HG03045 (cell line): Measurements from ENCODE around the gene CENPB.

Experiments
- ATAC-seq: cut with Tn5 transposase; IDR thresholded peaks from one replicate; pipeline ENCODE4 v1.9.1; 2021; ENCODE audit warnings: mild to moderate bottlenecking, moderate library complexity; ENCODE audit not compliant: unreplicated experiment

CENPB gene

DNA sequence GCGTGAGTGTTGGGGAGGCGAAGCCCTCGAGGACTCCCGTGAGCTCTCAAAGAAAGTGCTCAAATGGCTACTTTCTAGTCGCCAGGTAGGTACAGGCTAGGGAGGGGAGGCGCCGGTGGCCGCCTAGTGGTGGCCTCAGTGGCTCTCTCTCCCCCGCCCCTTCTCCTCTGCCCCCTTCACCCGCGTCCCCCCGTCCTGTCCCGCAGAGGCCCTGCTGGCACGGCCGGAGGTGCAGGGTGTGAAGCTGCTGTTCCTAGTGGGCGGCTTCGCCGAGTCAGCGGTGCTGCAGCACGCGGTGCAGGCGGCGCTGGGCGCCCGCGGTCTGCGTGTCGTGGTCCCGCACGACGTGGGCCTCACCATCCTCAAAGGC, 35.2 kb downstream of the CENPB start:
- no peak for ATAC-seq

DNA sequence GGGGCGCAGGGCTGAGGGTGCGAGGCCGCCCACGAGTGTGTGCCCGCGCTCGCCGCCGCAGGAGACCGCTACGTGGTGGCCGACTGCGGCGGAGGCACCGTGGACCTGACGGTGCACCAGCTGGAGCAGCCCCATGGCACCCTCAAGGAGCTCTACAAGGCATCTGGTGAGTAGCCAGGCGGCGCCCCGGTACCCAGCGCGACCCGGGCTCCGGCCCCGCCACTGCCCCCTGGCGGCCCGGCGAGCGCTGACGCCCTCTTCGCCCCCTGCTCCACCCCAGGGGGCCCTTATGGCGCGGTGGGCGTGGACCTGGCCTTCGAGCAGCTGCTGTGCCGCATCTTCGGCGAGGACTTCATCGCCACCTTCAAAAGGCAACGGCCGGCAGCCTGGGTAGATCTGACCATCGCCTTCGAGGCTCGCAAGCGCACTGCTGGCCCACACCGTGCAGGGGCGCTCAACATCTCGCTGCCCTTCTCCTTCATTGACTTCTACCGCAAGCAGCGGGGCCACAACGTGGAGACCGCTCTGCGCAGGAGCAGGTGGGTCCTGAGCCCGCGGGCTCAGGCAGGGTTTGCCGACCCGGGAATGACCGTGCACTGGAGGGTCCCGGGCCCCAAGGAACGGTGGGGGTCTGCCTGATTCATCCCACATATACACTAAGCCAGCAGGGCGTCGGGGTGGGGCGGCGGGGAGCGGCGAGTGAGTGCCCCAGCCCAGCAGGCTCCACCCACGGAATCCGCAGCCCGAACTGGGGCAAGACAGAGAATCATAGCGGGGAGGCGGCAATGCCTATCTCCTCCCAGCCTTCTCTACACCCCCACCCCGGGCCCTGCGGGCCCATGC, 36.6 kb downstream of the CENPB start:
- ATAC-seq = no peak

DNA sequence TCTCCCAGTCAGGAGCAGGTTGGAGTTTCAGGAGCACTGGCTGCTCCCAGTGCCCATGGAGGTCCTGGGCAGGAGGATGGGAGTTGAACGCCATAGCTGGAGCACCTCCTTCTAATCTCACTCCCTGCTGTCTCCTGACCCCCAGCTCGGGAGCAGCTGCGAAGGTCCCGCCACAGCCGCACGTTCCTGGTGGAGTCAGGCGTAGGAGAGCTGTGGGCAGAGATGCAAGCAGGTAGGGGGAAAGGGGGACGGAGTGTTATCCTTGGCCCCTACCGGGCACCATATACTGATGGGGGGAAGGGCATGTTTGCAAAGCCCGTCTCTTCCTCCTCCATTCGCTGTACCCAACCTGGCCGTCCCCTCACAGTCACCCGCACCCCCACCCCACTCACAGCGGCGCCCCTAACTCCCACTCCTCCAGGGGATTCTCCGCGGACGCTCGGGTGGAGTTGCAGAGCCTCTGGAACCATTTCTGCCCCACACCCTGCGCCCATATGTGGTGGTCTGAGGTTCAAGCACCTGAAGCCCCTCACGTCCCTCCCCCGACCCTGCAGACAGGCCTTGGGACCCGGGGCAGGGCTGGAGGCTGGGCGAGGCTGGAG, 37.4 kb downstream of the CENPB start:
- no peak for ATAC-seq

DNA sequence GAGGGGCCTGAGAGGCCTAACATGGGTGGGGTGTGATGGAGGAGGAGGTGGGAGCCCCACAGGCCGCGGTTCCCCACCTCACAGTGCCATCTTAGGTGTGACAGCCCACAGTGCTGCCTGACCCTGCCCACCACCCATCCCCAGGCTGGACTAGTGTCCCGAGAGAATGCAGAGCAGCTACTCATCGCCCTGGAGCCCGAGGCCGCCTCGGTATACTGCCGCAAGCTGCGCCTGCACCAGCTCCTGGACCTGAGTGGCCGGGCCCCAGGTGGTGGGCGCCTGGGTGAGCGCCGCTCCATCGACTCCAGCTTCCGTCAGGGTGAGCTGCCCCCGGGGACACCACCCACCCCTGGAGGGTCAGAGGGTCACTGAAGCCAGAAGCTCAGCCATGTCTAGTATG, 38.5 kb downstream of the CENPB start:
- no peak for ATAC-seq

DNA sequence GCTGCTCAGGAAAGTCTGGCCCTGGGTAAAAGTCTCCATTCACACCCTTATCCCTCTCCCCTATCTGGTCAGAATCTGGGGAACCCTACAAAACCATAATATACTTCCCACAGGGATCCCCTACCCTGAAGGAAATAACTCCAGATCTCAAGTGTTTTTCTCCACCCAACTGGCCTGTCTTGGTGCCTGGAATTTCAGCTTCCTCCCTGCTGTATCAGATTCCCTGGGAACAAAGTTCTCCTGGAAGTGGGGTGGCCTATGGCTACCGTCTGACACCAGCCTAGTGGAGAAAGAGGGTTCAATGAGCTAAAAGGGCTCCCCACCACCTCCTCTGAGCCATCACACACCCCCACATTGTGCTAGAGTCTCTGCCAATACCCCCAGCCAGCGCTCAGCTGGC, 39.1 kb downstream of the CENPB start:
- no peak for ATAC-seq

DNA sequence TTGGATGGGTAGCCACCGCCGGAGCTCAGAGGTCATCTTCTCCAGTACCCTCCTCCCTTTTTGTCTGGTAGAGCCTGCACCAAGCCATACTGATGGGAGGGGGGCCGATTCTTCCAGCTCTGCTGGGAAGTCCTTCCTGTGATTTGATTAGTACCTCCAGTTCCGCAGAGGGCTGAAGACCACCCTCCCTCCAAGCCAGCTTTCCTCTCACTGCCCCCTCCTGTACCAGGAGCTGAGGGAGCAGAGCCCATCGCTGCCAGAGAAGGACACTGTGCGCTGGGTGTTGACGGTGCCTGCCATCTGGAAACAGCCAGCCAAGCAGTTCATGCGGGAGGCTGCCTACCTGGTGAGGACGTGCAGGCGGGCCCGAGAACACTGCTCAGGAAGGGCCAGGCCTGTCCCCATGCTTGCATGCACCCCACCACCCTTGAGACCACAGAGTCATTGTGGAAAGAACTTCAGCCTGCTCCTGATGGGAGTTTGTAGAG, 40.8 kb downstream of the CENPB start:
- no peak for ATAC-seq

DNA sequence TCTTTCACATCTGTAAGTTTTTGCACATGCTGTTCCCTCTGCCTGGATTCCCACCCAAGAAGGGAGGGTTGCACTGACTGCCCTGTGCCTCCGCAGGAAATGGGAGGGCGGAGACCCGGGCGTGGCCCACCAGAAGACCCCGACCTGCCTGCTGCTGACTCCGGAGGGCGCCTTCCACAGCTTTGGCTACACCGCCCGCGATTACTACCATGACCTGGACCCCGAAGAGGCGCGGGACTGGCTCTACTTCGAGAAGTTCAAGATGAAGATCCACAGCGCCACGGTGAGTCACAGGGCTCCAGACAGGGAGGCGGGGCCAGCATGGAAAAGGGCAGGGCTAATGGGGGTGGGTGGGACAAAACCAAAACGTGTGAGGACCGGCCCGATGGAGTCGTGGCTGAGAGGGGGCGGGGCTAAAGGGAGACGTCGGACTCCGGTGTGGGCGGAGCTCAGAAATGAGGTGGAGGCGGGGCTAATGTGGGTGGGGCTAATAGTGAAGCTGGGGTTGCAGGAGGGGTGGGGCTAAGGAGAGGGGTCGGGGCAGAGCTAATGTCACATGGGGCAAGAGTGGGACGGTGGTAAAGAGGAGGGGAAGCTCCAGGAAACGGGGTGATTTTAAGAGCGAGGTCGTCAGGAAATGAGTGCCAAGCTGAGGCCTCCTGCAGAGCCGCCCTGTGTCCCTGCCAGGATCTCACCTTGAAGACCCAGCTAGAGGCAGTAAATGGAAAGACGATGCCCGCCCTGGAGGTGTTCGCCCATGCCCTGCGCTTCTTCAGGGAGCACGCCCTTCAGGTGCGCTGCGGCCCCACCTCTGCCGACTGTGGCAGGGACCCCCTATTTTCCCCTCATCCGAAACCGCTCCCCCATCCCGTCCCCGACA, 41.5 kb downstream of the CENPB start:
- ATAC-seq = no peak

DNA sequence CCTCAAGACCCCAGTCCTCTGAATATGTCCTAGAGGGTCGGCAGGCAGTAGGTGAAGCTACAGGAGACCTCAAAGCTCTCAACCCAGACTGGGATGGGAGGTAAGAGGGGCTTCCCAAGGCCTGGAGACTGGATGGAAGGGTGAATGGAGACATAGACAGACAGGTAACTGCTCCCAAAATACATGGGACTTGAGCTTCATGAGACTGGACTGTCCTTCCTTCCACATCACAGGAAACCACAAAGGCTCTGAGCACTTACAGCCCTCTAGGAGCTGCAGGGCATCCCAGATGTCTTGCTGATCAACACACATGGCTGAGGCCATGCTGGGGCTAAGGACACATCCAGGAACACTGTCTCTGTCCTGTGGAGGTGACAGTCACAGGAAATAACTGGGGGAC, 42.5 kb downstream of the CENPB start:
- no peak for ATAC-seq

DNA sequence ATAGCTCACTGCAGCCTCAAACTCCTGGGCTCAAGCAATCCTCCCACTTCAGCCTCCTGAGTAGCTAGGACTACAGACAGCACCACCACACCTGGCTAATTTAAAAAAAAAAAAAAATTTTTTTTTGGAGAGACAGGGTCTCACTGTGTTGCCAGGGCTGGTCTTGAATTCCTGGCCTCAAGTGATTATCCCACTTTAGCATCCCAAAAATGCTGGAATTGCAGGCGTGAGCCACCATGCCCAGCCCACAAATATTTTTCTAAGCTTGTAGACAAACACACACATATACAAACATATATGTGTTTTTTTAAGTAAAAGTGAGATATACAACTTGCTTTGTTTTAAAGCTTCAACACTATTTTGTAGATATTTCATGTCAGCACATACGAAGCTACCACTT, 43.3 kb downstream of the CENPB start:
- no peak for ATAC-seq

DNA sequence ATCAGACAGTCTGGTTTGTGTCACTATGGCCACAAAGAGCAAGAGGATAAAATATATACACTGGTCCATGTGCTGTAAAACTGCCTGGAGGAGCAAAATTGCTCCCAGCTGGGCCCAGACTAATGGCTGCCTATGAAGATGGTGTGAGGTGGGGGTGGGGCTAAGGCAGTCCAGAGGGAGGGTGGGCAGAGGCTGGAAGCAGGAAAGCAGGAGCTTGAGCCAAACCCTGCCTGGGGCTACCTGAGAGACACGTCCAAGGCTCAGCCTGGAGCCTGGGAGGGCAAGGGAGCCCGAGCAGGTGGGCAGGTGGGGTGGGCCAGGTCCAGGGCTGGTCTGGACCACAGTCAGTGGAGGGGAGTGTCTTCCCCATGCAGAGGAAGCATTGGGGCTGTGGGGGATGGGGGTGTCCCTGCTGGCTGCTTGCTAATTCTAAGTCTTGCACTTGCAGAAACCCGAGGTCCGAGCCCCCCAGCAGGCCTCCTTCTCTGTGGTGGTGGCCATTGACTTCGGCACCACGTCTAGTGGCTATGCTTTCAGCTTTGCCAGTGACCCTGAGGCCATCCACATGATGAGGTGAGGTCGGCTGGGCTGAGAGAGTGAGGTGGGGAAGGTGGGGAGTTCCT, 44.6 kb downstream of the CENPB start:
- ATAC-seq = no peak

DNA sequence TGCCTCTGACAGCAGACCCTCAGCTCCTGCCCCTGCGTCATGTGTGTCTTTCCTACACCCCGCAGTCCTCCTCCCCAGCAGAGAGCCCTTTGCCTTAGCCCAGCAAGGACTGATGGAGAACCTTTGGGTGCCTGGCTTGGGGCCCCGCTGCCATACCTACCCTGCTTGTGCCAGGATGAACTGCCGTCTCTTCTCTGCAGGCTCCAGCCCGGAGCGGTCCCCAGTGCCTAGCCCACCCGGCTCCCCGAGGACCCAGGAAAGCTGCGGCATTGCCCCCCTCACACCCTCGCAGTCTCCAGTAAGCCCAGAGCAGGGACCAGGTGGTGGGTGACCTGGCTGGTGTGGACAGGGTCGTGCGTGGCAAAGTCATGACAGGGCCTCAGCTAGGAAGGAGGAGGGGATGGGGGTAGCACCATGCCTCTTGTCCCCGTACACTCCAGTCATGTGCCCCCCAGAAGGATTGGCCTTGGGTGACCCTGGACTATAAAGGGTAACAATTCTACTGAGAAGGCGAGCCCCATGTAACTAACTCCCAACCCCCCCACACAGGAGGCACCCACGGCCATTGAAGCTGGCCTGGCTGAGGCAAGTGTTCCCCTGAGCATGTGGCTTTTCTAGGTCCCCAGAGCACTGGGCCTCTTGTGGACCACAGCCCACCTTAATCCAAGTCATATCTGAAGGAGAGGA, 45.8 kb downstream of the CENPB start:
- no peak for ATAC-seq

DNA sequence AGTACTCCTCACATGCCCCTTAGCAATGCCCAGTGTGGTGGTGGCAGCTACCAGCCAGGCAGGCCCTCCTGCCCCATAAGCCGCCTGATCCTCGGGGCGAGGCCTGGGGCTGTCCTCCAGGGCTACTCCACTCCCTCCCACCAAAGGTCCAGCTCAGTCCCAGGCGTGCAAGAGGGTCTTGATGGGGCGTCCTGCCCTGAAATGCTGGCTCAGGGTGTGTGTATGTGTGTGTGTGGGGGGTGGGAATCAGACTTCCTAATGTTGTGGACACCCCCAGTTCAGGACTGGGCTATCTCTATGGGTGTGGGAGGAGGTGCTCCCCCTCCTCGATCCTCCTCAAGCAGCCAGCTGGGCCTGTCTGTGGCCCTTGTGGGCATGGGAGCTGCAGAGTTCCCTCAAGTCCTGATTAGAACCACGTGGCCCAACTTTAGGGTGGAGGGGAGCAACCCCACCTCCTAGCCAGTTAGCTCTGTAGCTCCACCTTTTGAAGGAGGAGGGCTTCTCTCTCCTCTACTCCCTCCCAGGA, 46.6 kb downstream of the CENPB start:
- ATAC-seq = no peak

DNA sequence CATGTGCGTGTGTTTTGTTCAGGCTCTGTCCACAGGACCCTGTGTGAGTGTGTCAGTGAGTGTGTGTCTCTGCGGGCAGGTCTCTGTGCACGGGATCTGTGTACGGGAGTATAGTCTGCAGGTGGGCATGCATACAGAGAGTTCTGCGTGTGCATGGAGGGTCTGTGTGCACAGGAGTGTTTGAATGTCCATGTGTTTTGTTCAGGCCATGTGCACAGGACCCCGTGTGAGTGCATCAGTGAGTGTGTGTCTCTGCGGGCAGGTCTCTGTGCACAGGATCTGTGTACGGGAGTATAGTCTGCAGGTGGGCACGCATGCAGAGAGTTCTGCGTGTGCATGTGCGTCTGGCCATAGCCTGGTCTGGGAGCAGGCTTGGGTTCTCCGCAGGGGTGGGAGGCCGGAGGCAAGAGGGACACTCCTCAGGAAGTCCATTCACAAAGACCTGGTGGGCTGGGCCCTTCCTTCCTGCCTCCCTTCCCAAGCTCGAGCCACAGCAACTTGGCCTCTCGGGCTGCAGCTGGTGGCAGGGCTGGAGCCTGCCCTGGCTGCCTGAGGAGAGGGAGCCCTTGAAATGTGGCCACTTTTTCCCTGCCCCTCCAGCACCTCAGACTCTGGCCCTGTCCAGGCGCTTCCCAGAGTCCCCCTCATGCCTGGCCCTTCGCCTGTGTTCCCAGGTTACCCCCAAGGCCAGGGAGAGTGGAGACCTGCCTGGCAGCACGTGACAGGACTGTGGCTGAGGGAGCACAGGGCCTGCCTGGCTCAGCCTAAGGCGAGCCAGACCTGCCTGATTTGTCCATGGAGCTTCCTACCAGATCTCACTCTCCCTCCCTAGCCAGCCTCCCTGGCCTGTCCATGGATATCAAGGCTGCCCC, 47.2 kb downstream of the CENPB start:
- no peak for ATAC-seq

DNA sequence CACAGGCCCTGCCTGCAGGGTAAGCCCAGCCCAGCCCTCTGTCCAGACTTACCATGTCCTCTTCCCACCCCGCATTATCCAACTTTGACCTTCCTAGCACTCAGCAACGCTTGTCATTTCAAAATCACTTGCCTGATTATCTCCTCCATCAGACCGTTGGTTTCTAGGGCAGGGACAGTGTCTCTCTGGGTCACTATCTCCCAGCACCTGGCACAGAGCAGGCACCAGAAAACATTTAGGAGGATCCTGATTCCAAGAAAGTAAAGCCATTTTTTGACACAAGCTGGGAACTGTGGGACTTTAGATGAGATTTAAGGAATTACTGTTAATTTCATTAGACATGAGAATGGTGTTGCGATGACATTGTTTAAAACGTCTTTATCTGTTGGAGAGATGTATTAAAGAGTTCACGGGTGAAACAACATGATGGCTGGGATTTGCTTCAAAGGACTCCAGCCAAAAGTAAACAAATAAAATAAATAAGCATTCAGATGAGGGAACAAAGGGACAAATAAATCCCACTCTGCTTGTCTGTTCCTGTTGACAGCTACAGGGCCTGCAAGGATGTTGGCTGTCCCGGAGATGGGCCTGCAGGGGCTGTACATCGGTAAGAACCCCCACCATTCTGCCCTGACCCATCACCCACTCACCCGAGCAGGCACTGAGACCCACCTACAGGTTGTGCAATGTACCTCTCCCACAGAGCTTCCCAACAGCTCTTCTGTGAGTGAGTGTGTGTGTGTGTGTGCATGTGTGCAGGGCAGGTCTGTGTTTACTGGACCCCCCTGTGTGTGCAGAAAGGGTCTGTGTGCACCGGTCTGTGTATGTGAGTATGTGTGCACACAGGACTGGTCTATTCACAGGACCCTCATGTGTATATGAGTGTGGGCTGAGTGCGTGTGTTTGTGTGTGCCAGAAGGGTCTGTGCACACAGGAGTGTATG, 48.2 kb downstream of the CENPB start:
- ATAC-seq = no peak

DNA sequence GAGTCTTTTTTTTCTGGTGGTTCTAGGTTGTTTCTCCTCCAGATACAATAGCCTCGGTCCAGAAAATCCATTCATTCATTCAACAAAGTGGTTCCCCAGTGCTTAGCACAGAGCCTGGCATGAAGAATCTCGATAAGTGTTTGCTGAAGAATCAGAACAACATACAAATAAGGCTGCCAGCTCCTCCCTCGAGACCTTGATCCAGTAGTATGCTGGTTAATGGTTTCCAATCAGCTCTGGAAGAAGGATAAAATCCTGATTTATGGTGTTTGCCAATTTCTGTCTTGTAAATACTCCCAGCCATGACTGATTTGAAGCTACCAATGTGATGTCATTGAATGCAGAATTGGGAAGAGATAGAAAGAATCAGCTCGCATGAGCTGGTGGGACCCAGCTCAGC, 50.8 kb downstream of the CENPB start:
- ATAC-seq = no peak

DNA sequence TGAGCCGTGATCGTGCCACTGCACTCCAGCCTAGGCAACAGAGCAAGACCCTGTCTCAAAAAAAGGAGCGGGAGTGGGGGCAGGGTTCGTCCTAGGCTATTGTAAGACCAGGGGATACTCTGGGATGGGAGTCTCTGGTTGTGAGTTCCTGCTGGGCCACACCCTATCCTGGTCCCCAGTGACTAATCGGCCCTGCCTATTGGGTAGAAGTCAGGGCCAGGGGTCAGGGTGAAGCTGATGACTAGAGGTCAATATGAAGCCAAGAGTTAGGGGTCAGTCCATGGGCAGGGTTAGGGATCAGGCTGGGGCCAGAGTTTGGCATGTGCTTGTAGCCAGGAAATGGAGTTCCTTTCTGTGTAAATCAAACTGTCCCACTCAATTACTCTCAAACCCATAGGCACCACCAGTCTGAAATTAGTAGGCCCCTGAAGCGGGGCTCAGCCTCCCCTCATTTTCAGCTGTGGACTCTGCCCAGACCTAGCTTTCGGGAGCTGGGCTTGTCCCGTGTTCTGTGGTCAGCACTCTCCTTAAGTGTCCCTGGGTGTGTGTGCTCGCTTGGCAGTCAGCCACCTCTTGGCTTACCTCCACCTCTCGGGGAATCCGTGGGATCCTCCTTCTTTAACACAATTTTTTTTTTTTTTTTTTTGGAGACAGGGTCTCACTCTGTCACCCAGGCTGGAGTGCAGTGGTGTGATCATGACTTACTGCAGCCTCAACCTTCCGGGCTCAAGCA, 52.3 kb downstream of the CENPB start:
- no peak for ATAC-seq
